DMS53 treated with DMSO at 0.1 percent for 48 hours (cell line): Measurements from ENCODE around the gene BIN2.
A peak's percentile ranks its signal among the peaks of the same experiment; 100 is the strongest.
"Not testable (repeated sequence)": the region's sequence is repeated elsewhere in the genome, so short reads cannot be mapped to it uniquely, and the experiment has no call there.

Experiments used
- DNase-seq: peaks from one replicate; lab custom pipeline; 2025; ENCODE audit not compliant: unreplicated experiment; lab: John Stamatoyannopoulos, UW

The BIN2 gene

DNA sequence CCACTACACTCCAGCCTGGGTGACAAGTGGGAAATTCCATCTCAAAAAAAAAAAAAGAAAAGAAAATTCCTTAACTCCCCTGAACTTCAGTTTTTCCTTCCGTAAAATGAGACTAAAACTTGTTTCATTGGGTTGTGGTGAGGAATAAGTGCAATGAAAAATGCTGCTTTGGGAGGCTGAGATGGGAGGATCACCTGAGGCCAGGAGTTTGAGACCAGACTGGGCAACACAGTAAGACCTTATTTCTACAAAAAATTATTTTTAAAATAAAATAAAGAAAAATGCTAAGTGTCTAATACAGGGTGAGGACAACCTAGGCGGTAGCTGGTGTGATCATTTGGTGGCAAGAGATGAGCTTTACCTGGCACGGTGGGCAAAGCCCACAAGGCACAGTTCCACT, 60.6 kb downstream of the BIN2 start:
- DNase-seq: no peak

GRCh38 chr12:51262758-51263177, 61.2 kb downstream of the BIN2 start:
- no peak for DNase-seq

DNA sequence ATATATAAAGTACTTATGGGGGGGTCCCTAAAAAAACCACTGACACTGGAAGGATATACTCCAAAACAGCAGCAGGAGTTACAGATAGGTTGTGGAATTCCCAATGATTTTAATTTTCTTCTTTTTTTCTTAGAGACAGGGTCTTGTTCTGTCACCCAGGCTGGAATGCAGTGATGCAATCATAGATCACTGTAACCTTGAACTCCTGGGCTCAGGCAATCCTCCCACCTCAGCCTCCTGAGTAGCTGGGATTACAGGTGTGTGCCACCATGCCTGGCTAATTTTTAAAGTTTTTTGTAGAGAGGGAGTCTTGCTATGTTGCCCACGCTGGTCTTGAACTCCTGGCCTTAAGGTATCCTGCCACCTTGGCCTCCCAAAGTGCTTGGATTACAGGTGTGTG, 64.4 kb downstream of the BIN2 start:
- DNase-seq: not testable (repeated sequence)

GRCh38 chr12:51254536-51254935, 69.4 kb downstream of the BIN2 start:
- DNase-seq: no peak

DNA sequence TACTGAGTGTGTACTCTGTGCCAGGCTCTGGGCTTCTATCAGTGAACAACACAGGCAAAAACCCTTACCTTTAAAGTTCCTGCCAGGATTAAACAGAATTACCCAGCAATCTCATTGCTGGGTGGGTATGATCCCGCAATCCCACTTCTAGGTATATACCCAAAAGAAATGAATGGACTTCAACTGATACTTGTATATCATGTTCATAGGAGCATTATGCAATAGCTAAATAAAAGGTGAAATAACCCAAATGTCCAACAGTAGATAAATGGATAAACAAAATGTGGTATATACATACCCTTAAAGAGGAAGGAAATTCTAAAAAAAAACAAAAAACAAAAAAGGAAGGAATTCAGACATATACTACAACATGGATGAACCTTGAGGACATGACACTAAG, 70.7 kb downstream of the BIN2 start:
- no peak for DNase-seq

DNA sequence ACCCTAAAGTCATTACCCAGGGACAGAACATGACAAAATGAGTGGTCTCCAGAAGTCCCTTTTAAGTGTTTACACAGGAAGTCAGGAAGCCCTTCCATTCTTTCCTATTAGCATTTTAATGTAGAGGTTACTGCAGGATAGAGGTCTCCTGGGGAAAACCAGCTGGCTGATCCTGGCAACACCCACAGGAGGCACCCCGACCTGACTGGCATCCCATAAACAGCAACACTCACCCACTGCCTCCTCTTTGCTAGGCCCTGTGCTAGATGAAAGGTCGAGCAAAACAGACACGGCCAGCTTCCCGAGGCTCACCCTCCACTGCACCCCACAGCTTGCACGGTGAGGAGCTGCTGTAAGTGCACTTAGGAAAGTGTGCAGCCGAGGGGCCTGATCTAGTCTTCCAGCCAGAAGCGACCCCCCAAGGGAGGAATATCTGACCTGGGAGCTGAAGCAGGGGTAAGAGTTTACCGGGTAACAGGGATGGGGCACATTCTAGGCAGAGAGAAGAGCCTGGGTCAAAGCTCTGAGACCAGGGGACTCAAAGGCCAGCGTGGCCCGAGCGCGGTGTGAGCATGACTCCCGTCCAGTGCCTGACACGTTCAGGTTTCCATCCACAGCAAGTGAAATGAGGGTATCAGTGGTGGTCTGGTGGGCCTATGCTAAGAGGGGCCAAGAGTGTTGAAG, 76.3 kb downstream of the BIN2 start:
- DNase-seq: no peak

DNA sequence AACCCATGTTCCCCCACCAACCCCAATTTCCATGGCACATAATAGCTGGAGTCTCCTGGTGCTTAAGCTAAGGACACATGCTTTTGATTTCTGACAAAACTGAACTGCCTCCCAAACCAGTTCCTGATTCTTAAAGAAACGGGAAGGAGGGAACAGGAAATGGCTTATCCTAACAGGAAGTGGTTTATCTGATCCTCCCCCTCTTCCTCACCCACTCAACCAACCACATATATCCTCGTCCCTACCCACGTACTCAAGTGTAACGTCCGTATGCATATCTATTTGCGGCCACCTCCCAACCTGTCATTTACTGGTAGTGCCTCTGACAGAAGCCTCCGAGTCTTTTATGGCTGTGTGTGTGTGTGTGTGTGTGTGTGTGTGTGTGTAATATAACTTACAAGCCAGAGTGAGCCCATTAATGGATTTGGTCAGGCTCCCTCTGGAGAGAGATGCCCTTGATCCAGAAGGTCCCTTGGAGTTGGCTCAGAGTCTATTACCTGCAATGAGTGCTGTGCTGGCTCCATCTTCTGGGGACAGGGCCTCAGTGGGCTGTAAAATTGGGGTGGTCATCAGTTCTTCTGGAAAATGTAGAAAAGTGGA, 77.6 kb downstream of the BIN2 start:
- no peak for DNase-seq

GRCh38 chr12:51245476-51246253, 78.3 kb downstream of the BIN2 start:
- no peak for DNase-seq

- DNase-seq: no peak
Measured at GRCh38 chr12:51244269-51244668, 79.7 kb downstream of the BIN2 start.

DNA sequence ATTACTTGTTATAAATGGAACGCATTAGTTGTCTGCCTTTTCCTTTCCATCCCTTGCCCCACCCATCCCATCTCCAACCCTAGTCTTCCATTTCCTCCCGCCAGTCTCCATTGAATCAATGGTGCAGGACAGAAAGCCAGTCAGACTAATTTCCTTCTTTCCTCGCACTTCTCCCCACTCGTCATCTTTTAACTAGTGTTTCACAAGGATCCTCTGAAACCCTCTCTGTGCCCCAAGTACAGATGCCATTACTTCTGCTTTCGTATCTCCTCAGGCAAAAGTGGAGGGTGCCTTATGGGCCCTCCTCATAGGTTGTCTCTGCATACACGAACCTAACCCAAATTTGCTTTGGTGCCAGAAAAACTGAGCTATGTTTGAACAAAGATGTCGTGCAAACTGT, 81.1 kb downstream of the BIN2 start:
- no peak for DNase-seq

DNA sequence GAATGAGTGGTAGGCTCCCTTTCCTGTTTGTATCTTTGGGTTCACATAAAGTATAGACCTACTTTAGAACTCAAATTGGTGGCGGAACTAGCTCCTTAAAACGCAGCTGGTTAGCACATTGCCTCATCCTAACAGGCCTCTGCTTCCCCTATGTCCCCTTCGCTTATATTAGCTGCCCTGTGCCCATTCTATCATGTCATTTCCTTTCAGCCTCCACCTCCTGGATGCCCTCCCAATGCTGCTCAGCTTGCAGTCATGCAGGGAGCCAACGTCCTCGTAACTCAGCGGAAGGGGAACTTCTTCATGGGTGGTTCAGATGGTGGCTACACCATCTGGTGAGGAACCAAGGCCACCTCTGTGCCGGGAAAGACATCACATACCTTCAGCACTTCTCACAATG, 81.9 kb downstream of the BIN2 start:
- no peak for DNase-seq

- no peak for DNase-seq
Measured at GRCh38 chr12:51240971-51241370, 83.0 kb downstream of the BIN2 start.

DNA sequence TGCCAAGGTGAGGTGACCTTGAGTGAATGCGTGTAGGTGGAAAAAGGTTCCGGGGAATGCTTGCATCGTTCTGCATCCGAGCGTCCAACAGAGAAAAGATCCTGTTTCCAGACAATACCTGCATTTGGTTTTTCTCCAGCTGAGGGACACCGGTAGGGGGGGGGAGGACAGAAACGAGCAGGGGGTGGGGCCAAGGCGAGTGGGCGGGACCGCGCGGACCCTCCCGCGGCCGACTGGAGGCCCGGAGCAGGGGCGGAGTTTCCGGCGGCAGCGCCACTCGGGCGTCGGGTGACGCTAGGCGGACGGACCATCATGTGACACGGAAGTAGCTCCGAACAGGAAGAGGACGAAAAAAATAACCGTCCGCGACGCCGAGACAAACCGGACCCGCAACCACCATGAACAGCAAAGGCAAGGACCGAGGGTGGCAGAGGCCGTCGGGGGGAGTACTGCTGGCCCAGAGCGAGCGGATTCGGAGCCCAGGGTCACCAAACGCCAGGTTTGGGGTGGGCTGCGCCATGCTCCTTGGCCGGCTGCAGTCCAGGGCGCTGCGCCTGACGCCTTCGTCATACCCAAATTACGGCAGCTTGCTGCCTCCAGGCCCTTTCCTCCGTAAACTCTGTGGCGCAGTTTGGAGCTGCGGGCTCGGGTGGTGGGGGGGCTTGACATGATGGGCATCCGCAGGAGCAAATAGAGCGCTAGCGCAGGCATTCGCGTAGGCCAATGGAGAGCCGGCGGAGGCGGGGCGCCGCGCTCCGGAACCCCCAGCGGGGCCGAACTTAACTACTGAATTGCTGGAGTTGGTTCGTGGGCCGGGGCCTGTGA, 85.3 kb downstream of the BIN2 start, which contains the start of gene DAZAP2:
TSS of gene DAZAP2 (plus strand) at position 317 of the 825 bp plus-strand sequence. CDS start at position 399, 82 bp downstream.
- peak; percentile 87 for DNase-seq

- DNase-seq: peak; percentile 59
Measured at GRCh38 chr12:51238037-51238509, 85.9 kb downstream of the BIN2 start.

GRCh38 chr12:51234530-51234929, 89.4 kb downstream of the BIN2 start:
- DNase-seq: no peak

- no peak for DNase-seq
Measured at GRCh38 chr12:51232642-51233041, 91.3 kb downstream of the BIN2 start.
